Body of pancreas (tissue), 4 donors: ENCODE data around the gene DNAAF1. TPM values are rescaled to one million over a fixed set of nuclear protein-coding genes. Genes with fewer than 3 reads are reported as not detected.

ENCODE experiments used
- ATAC-seq: fragments of 150-250 bp; one replicate; pipeline ENCODE4 v1.9.1; 2016
- DNase-seq, 4 donors: peaks; one replicate each; pipeline ENCODE4 v3.0.0-alpha.2; 2019
- H3K27ac ChIP-seq, 4 donors: fragments of 200-600 bp; sonication (generic); 1 replicate in 3 of 4; 2 replicates in 1 of 4; pipeline versions ENCODE4 v1.5.1 to v1.6.1; 2016 to 2019; ENCODE audit warnings: mild to moderate bottlenecking in 1 of 4, mixed read lengths in 1 of 4, moderate library complexity in 1 of 4
- H3K27me3 ChIP-seq, 2 donors: fragments of 200-600 bp; sonication (generic); one replicate each; pipeline ENCODE4 v1.6.0; 2016; ENCODE audit warnings: mild to moderate bottlenecking in 1 of 2
- H3K36me3 ChIP-seq, 2 donors: fragments of 200-600 bp; sonication (generic); replicated peaks in 1 of 2; 2 replicates each; pipeline ENCODE4 v1.5.1; 2016; ENCODE audit warnings: low read depth in 2 of 2; ENCODE audit not compliant: insufficient read depth in 1 of 2
- H3K4me1 ChIP-seq: fragments of 200-600 bp; sonication (generic); one replicate; pipeline ENCODE4 v1.6.0; 2016
- H3K4me3 ChIP-seq, 2 donors: fragments of 200-600 bp; sonication (generic); 1 replicate in 1 of 2; 2 replicates in 1 of 2; pipeline ENCODE4 v1.5.1; 2016 to 2019
- H3K9me3 ChIP-seq, 3 donors: fragments of 200-600 bp; sonication (generic); 1 replicate in 2 of 3; 2 replicates in 1 of 3; pipeline ENCODE4 v1.5.1; 2016
- POLR2A ChIP-seq, 3 donors: fragments of 450-650 bp; IDR thresholded peaks; one replicate each; pipeline ENCODE4 v1.6.1; 2016; ENCODE audit warnings: antibody characterized with exemption in 3 of 3, mild to moderate bottlenecking in 2 of 3
- WGBS, 2 donors: methylation state at CpG; one replicate each; pipeline ENCODE4 v1.1.5; 2017; 5-methylcytosine and 5-hydroxymethylcytosine counted together
- intact Hi-C: fragments of 100-400 bp; cut with DNase I; formaldehyde crosslinking; loops from one replicate; pipeline ENCODE4 v1.15.1; 2023
- total RNA-seq, 2 donors: library from RNA; depleted of rRNA; stranded (reverse); fragments of >200 nt; gene quantifications; one replicate each; pipeline ENCODE4 v1.1.0, GENCODE V29; 2016
- TF ChIP-seq, protein P1 (sequence below), 7 experiments: fragments of 450-650 bp in 4 of 7; fragments of 200-600 bp in 3 of 7; sonication (generic) in 3 of 7; IDR thresholded peaks; one replicate each; pipeline ENCODE4 v1.5.1; 2016 to 2019; ENCODE audit warnings: antibody characterized with exemption in 7 of 7

The DNAAF1 gene
- total RNA-seq, 2 donors from 2014 or later = 0.99 to 1.3 TPM

DNA sequence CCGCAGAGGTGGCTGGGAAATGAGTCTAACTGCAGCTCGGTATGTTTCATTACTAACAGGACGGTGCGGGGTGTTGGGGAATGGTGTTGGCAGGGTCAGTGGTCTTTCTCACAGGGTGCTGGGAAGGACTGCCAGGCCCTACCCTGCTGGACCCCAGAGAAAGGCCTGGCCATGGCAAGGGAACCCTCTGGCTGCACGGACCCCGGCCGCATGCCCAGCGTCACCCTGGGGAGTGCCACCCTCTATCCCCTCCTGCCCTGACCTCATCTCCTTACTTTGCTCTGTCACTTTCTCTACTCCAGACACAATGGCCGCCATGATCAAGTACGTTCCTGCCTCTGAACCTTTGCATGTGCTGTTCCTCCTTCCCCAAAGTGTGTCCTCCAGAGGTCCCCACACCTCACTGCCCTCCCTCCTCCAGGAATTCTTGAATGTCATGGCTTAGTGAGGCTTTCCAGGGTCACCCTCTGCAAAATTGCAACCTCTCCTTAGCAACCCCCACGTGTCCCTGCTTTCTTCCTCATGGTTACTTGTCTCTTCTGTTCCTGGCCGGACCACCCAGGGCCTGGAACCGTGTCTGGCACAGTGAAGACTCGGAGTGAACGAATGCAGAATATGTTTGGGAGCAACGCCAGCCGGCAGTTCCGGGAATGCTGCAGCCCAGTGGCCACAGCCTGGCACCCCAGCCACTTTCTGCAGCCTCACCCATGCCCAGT is 61.0 kb downstream of the DNAAF1 start:
- Histone ChIP-seq H3K27ac (no peak overlapping the region), H3K4me3 (no peak overlapping the region), H3K36me3 (no peaks in the 10 kb centered on the region), H3K4me1 (no peaks in the 10 kb centered on the region), H3K9me3 (no peaks in the 10 kb centered on the region), H3K27me3 (no peaks in the 10 kb centered on the region)
- no peak for ATAC-seq
- DNase-seq = no peak
- TF ChIP-seq, protein P1, sequence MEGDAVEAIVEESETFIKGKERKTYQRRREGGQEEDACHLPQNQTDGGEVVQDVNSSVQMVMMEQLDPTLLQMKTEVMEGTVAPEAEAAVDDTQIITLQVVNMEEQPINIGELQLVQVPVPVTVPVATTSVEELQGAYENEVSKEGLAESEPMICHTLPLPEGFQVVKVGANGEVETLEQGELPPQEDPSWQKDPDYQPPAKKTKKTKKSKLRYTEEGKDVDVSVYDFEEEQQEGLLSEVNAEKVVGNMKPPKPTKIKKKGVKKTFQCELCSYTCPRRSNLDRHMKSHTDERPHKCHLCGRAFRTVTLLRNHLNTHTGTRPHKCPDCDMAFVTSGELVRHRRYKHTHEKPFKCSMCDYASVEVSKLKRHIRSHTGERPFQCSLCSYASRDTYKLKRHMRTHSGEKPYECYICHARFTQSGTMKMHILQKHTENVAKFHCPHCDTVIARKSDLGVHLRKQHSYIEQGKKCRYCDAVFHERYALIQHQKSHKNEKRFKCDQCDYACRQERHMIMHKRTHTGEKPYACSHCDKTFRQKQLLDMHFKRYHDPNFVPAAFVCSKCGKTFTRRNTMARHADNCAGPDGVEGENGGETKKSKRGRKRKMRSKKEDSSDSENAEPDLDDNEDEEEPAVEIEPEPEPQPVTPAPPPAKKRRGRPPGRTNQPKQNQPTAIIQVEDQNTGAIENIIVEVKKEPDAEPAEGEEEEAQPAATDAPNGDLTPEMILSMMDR (IDR thresholded peaks at IDR 0.05) = no peak
- intact Hi-C loops = no loop called here
- WGBS, 2 donors = 73 to 75% methylated on average over 16 to 18 of the region's 18 CpGs

DNA sequence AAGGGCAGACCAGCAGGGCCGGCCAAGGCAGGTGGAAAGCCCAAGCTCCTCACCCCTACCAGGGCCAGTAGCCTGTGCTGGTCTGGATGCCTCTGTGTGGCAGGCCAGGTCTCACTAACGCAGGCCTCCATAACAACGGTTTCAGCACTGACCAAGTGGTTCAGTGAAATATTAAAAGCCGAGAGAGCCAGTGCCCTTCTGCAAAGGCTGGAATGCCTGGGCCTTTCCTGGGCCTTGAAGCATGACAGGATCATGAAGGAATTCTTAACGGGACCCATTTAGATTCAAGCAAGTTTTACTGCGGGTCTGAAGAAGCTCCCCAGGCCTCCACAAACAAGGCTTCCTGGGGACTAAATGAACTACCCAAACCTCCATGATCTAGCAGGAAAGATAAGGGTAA is 62.1 kb downstream of the DNAAF1 start:
- Histone ChIP-seq H3K27ac (no peak overlapping the region), H3K36me3 (no peaks in the 10 kb centered on the region), H3K9me3 (no peaks in the 10 kb centered on the region), H3K27me3 (no peaks in the 10 kb centered on the region), H3K4me1 (no peaks in the 10 kb centered on the region), H3K4me3 (no peak overlapping the region)
- intact Hi-C loops = no loop called here
- WGBS, 2 donors = 58 to 61% methylated on average over 4 to 6 of the region's 6 CpGs
- no peak for TF ChIP-seq POLR2A (IDR thresholded peaks at IDR 0.05)
- TF ChIP-seq, protein P1 (IDR thresholded peaks at IDR 0.05) = no peak
- DNase-seq (no peak), ATAC-seq (no peak)

DNA sequence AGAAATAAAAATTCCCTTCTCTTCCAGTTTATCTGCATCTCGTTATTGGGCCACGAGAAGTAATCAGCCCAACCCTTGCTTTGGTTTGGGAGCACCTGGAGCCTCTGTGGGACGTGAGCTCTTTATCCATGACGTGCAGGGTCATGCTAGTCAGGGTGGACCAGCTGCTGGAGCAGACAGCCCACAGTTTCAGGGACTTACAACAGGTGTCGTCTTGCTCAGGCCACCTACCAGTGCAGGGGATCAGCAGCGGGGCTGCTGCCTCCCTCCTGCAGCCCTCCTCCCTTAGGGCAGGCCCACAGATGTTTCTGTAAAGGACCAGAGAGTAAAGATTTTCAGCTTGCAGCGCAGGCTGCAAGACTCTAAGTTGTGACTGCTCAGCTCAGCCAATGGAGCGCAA is 62.8 kb downstream of the DNAAF1 start:
- Histone ChIP-seq H3K4me3 (no peak overlapping the region), H3K27me3 (no peaks in the 10 kb centered on the region), H3K27ac (no peak overlapping the region), H3K9me3 (no peaks in the 10 kb centered on the region), H3K36me3 (no peaks in the 10 kb centered on the region), H3K4me1 (no peaks in the 10 kb centered on the region)
- no peak for ATAC-seq
- intact Hi-C loops = no loop called here
- TF ChIP-seq, protein P1 (IDR thresholded peaks at IDR 0.05) = no peak
- TF ChIP-seq POLR2A (IDR thresholded peaks at IDR 0.05) = no peak
- no peak for DNase-seq
- 66 to 78% methylated on average over 6 to 8 of the region's 8 CpGs for WGBS, 2 donors

DNA sequence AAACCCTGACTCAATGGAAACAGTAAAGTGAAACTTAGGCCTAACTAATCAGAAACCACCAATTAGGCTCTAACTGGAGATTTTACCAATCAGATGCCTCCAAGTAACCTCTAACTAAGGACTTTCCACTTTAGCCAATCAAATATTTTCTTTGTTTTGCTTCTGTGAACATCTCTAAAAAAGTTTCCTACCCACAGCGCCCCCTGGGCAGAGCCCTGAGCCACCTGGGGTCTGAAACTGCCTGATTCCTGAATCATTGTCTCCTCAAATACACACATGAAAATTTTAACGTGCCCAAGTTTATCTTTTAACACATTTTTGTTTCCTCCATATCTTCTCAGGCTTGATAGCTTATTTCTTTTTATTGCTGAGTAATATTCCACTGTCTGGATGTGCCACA is 64.9 kb downstream of the DNAAF1 start:
- 56 to 61% methylated on average over 2 of the region's 2 CpGs for WGBS, 2 donors
- Histone ChIP-seq H3K27ac (no peak overlapping the region), H3K36me3 (no peaks in the 10 kb centered on the region), H3K4me3 (no peak overlapping the region), H3K27me3 (no peaks in the 10 kb centered on the region), H3K4me1 (no peaks in the 10 kb centered on the region), H3K9me3 (no peaks in the 10 kb centered on the region)
- intact Hi-C loops = no loop called here
- DNase-seq (no peak), ATAC-seq (no peak)
- TF ChIP-seq, protein P1 (IDR thresholded peaks at IDR 0.05) = no peak
- TF ChIP-seq POLR2A (IDR thresholded peaks at IDR 0.05) = no peak

DNA sequence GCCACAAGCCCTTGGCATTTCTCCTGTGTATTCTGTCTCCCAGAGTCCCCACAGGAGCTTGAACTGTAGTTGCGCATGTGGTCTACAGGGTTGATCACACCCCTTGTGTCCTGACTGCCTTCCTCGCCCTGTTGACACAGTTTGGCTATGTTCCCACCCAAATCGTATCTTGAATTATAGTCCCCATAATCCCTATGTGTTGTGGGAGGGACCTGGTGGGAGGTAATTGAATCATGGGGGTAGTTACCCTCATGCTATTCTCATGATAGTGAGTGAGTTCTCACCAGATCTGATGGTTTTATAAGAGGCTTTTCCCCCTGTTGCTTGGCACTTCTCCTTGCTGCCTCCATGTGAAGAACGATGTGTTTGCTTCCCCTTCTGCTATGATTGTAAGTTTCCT is 67.0 kb downstream of the DNAAF1 start:
- intact Hi-C loops = no loop called here
- 54% methylated on average over 4 of the region's 4 CpGs for WGBS, 2 donors

More for the DNA sequence above, 67.0 kb downstream of the DNAAF1 start:
- no peak for ATAC-seq
- Histone ChIP-seq H3K27ac (no peak overlapping the region), H3K36me3 (no peaks in the 10 kb centered on the region), H3K9me3 (no peaks in the 10 kb centered on the region), H3K27me3 (no peaks in the 10 kb centered on the region), H3K4me3 (no peak overlapping the region), H3K4me1 (no peaks in the 10 kb centered on the region)
- no peak for DNase-seq
- no peak for TF ChIP-seq POLR2A (IDR thresholded peaks at IDR 0.05)
- TF ChIP-seq, protein P1 (IDR thresholded peaks at IDR 0.05) = no peak
